NCI-H510A treated with DMSO at 0.1 percent for 48 hours (cell line): ENCODE measurements around the gene SLC1A1.
"Not testable (repeated sequence)": the region's sequence is repeated elsewhere in the genome, so short reads cannot be mapped to it uniquely, and the experiment has no call there.

ENCODE experiments used
- DNase-seq: peaks from one replicate; lab custom pipeline; 2025; lab: John Stamatoyannopoulos, UW

Gene SLC1A1

GRCh38 chr9:4579001-4579400, 88.7 kb downstream of the SLC1A1 start:
- DNase-seq: no peak

DNA sequence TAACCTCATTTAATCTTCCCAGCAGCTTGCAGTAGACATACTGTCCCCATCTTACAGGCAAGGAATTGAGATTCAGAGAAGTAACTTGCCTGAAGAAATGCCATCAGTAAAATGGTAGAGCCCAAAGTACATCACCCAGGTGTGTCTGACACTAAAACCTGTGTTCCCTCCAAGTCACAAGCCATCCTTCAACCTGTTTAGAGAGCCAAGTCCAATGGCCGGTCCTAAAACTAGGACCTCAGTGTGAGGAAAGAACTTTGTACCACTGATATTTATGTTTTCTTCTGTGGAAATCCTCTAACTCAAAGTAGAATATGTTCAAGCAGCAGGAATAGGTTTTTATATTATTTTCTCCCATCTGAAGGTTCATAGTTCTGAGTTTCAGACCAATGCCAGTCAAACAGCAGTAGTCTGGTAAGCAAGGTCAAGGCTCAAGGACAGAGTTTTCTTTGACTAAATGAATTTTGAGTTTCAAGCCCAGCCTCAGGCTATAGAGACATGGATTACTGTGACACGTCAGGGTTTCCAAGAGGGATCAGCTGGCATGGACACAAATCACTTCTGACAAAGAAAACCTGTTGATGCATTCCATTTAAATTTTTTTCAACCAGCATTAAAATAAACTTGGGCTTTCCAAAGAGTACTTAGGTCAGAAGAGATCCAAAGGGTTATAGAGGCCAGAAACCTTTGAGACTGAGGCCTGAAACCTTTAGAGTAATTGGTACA, 90.9 kb downstream of the SLC1A1 start:
- DNase-seq: no peak

- no peak for DNase-seq
Observed at GRCh38 chr9:4581861-4582565, 91.7 kb downstream of the SLC1A1 start.

DNA sequence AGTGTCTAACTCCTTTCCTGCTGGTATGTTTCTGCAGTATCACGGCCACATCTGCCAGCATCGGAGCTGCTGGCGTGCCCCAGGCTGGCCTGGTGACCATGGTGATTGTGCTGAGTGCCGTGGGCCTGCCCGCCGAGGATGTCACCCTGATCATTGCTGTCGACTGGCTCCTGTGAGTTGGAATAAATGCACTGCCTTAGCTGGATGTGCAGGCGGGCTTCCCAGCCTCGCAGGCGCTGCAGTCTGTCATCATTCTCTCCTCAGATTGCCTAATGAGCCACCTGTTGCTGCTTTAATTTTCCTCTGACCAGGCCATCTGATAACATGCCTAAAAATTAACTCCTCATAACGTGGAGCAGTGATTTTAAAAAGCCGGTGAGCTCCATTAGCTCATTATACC, 92.7 kb downstream of the SLC1A1 start:
- no peak for DNase-seq

DNA sequence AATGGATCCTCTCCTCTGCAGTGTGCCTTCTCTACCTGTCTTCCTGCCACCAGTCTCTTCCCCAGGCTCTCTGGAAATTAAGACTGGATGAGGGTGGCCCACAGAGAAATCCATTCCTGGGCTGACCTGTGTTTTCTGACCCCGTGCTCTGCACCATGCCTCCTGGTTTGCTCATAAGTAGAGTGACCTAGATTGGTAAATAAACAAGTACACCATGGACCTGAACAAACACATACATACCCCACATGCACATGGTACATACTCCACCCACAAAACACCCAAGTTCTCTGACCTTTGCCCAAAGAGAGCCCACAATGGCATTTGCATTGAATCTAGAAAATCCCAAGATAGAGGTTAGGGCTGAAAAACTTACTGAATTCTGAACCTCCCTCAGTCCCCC, 94.4 kb downstream of the SLC1A1 start:
- DNase-seq: no peak

DNA sequence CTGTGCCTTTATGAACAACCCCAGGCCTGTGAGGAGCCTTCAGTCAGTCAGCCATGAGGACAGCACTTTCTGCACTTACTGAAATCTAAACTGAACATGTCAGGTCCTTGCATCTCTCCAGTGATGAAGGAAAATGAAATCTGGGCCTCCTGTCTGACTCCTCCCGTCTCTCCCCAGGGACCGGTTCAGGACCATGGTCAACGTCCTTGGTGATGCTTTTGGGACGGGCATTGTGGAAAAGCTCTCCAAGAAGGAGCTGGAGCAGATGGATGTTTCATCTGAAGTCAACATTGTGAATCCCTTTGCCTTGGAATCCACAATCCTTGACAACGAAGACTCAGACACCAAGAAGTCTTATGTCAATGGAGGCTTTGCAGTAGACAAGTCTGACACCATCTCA, 94.9 kb downstream of the SLC1A1 start:
- DNase-seq: no peak

- no peak for DNase-seq
Observed at GRCh38 chr9:4588721-4589120, 98.5 kb downstream of the SLC1A1 start.

- no peak for DNase-seq
Observed at GRCh38 chr9:4590430-4591122, 100.3 kb downstream of the SLC1A1 start.

DNA sequence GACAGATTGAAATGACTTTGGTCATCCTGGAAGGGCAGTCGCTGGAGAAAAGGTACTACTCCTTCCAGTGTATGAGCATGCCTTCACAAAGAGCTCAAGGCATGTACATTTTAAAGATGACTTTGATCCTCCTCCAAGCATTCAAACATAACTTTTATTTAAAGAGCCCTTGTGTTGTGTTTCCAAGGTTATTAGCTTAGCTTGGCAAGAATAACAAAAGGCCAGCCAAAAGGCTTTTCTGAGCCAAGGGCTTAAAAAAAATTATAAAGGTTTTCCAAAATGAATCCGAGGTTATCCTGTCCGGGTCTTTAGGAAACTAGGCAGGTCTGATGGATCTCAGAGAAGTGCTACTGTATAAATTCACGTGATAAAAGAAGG, 100.8 kb downstream of the SLC1A1 start:
- DNase-seq: no peak

GRCh38 chr9:4592295-4592694, 102.0 kb downstream of the SLC1A1 start:
- DNase-seq: no peak

- DNase-seq: no peak
Observed at GRCh38 chr9:4592886-4593285, 102.6 kb downstream of the SLC1A1 start.

- no peak for DNase-seq
Observed at GRCh38 chr9:4594545-4594944, 104.3 kb downstream of the SLC1A1 start.

GRCh38 chr9:4594994-4595393, 104.7 kb downstream of the SLC1A1 start:
- DNase-seq: no peak

GRCh38 chr9:4596165-4596922, 106.1 kb downstream of the SLC1A1 start:
- no peak for DNase-seq

DNA sequence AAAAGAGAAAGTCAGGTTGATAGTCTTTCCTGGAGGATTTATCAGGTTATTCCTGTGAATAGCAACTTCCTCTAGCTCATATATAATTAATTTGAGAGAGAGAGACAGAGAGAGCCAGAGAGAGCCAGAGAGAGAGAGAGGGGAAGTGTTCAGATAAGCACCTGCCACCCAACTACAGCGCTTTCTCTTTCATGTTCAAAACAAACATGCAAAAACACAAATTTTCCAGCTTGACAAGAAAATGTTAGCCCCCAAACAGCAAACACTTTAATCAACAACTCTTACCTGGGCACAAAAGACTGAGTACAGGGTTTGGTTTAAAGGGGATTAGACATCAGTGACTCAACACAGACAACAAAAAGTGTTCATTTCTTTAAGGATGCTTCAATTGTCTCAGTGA, 110.1 kb downstream of the SLC1A1 start:
- no peak for DNase-seq

DNA sequence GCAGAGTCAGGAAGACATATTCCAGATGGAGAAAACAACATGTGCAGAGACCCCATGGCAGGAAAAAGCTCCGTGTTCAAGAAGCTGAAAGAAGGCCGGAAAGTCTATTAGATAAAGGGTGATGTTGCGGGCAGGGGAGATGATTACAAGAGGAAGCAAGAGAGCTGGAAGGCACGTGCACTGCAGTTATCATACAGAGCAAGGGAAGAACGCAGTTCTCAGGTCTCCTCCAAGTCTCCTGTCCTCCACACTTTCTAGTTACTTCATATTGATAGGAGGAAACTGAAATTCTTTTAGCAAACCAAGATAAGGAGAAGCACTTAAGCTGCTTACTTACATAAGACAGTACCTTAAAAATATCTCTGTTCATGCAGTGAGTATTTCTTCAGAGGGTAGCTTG, 113.6 kb downstream of the SLC1A1 start:
- no peak for DNase-seq

- DNase-seq: peak; percentile 20
Observed at GRCh38 chr9:4604678-4605095, 114.4 kb downstream of the SLC1A1 start.

DNA sequence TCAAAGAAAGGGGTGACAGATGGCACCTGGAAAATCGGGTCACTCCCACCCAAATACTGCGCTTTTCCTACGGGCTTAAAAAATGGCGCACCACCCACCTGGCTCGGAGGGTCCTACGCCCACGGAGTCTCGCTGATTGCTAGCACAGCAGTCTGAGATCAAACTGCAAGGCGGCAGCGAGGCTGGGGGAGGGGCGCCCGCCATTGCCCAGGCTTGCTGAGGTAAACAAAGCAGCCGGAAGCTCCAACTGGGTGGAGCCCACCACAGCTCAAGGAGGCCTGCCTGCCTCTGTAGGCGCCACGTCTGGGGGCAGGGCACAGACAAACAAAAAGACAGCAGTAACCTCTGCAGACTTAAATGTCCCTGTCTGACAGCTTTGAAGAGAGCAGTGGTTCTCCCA, 115.8 kb downstream of the SLC1A1 start:
- DNase-seq: not testable (repeated sequence)

DNA sequence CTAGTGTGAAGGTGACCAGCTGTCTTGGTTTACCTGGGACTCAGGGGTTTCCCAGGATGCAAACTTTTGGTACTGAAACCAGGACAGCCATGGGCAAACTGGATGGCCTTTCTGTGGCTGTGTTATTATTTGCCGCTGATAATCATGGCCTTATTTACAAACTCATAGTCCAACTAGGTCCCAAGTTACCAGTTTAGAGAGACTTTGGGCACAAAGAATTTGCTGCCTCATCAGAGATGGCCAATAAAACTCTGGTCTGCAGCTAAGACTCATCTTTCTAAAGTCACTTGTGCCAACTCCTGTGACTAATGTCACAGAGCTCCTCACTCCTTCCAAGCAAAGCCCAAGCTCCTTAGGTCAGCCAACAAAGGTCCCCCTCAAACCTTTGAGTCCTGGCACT, 124.4 kb downstream of the SLC1A1 start:
- DNase-seq: no peak

- no peak for DNase-seq
Observed at GRCh38 chr9:4615251-4615650, 125.0 kb downstream of the SLC1A1 start.

DNA sequence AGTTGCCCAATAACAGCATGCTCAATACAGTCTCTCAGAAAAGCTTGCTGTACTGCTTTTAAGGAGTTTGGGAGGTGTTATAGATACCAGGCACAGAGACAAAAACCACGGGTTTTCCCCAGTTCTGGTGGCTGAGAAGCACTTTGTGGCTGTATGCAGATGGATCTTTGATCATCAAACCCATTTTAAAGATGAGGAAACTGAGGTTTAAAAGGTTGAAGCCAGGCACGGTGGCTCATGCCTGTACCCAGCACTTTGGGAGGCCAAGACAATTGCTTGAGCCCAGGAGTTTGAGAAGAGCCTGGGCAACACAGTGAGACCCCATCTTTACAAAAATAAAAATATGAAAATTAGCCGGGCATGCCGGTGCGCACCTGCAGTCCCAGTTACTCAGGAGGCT, 125.5 kb downstream of the SLC1A1 start:
- no peak for DNase-seq

- no peak for DNase-seq
Observed at GRCh38 chr9:4617752-4618151, 127.5 kb downstream of the SLC1A1 start.
